H1 (cell line): ENCODE results near the gene KNDC1. TPM values are rescaled to one million over a fixed set of nuclear protein-coding genes. Genes with fewer than 3 reads are reported as not detected.
A peak's percentile ranks its signal among the peaks of the same experiment; 100 is the strongest.

Experiments used
- microRNA counts: library from miRNA; unstranded; fragments of <30 nt; microRNA quantifications from one replicate; lab custom pipeline; 2015
- microRNA-seq, 2 experiments: library from miRNA; unstranded; fragments of <30 nt; microRNA quantifications; one replicate each; pipeline versions ENCODE4 to v1.2.0, GENCODE V29; 2016 to 2020; ENCODE audit warnings: borderline microRNAs expressed in 2 of 2, borderline number of aligned reads in 2 of 2, borderline replicate concordance in 1 of 2
- polyA plus RNA-seq, 7 experiments: library from polyadenylated mRNA; depleted of rRNA in 3 of 7; stranded (reverse) in 5 of 7; unstranded in 2 of 7; fragments of >200 nt in 5 of 7; fragments of 200-250 nt in 2 of 7; gene quantifications; 1 replicate in 5 of 7; 2 replicates in 1 of 7; 4 replicates in 1 of 7; pipeline versions ENCODE4 v1.2.1 to v1.2.3, GENCODE V29; 2011 to 2013; ENCODE audit warnings: missing spikeins in 2 of 7, mixed read lengths in 2 of 7
- total RNA-seq: library from RNA; stranded (reverse); fragmentation: NEBNext Ultra II Directional; extraction: Animal tissue kit (Norgen Biotek cat#: 25700); gene quantifications from 2 replicates; pipeline ENCODE4 v1.2.1, GENCODE V29; 2021

The KNDC1 gene
- total and polyA plus RNA-seq, 2 of the 8 experiments (the other 6 are each of a cell fraction or from before 2014, with no cell fraction given), result 7.5 to 16.7 TPM

MicroRNAs encoded within 50 kb of the gene (microRNA counts, 767-probe panel; counts per million panel counts)
- 879 counts per million, percentile 95 among the panel's probes with 10 or more counts for microRNA hsa-miR-202-3p (lab: Ali Mortazavi, UCI)

Small RNA genes lying within 50 kb of the gene (microRNA-seq; reads per million reads assigned to microRNA genes)
- gene MIR202, result 0 reads per million in 2 experiments

Other genes starting within 250 kb of the KNDC1 start
- 3.1 and 4.8 TPM in 2 replicates for gene CFAP46, start 217.6 kb upstream of the KNDC1 start, total RNA-seq
- gene CFAP46, start 217.6 kb upstream of the KNDC1 start, polyA plus RNA-seq (2011; rRNA removed), result 2.2 and 2.6 TPM in 2 replicates
- 0.08 and 0.17 TPM in 2 replicates for gene ADGRA1, start 72.3 kb upstream of the KNDC1 start, total RNA-seq
- gene ADGRA1, start 72.3 kb upstream of the KNDC1 start, polyA plus RNA-seq (2011; rRNA removed), result 0.21 and 0.24 TPM in 2 replicates
- 21.7 and 21.8 TPM in 2 replicates for gene UTF1, start 70.0 kb downstream of the KNDC1 start, total RNA-seq
- 0.47 and 0.97 TPM in 2 replicates for gene UTF1, start 70.0 kb downstream of the KNDC1 start, polyA plus RNA-seq (2011; rRNA removed)
- 4.7 and 5.6 TPM in 2 replicates for gene VENTX, start 77.6 kb downstream of the KNDC1 start, total RNA-seq
- gene VENTX, start 77.6 kb downstream of the KNDC1 start, polyA plus RNA-seq (2011; rRNA removed), result 5.6 and 7.8 TPM in 2 replicates
- 4.4 and 4.6 TPM in 2 replicates for gene ADAM8, start 116.6 kb downstream of the KNDC1 start, total RNA-seq
- 4.6 and 6.0 TPM in 2 replicates for gene ADAM8, start 116.6 kb downstream of the KNDC1 start, polyA plus RNA-seq (2011; rRNA removed)
- 51.9 and 54.2 TPM in 2 replicates for gene TUBGCP2, start 148.7 kb downstream of the KNDC1 start, total RNA-seq
- gene TUBGCP2, start 148.7 kb downstream of the KNDC1 start, polyA plus RNA-seq (2011; rRNA removed), result 34.9 and 43.9 TPM in 2 replicates
- 64.5 and 71.7 TPM in 2 replicates for gene ZNF511, start 148.7 kb downstream of the KNDC1 start, total RNA-seq
- gene ZNF511, start 148.7 kb downstream of the KNDC1 start, polyA plus RNA-seq (2011; rRNA removed), result 55.4 and 70.5 TPM in 2 replicates
- gene CALY, start 176.7 kb downstream of the KNDC1 start, total RNA-seq, result 1.3 and 1.7 TPM in 2 replicates
- gene CALY, start 176.7 kb downstream of the KNDC1 start, polyA plus RNA-seq (2011; rRNA removed), result 1.5 and 3.2 TPM in 2 replicates
- gene PRAP1, start 187.2 kb downstream of the KNDC1 start, total RNA-seq, result 0.61 TPM in 1 of 2 replicates, not detected in the other
- 1.4 and 1.6 TPM in 2 replicates for gene PRAP1, start 187.2 kb downstream of the KNDC1 start, polyA plus RNA-seq (2011; rRNA removed)
- gene FUOM, start 197.8 kb downstream of the KNDC1 start, total RNA-seq, result 21.1 and 22.0 TPM in 2 replicates
- gene FUOM, start 197.8 kb downstream of the KNDC1 start, polyA plus RNA-seq (2011; rRNA removed), result 30.4 and 41.6 TPM in 2 replicates
- gene ECHS1, start 213.1 kb downstream of the KNDC1 start, total RNA-seq, result 101 and 108 TPM in 2 replicates
- gene ECHS1, start 213.1 kb downstream of the KNDC1 start, polyA plus RNA-seq (2011; rRNA removed), result 41.7 and 52.2 TPM in 2 replicates
- 4.2 and 4.3 TPM in 2 replicates for gene PAOX, start 219.0 kb downstream of the KNDC1 start, total RNA-seq
- 3.7 and 6.5 TPM in 2 replicates for gene PAOX, start 219.0 kb downstream of the KNDC1 start, polyA plus RNA-seq (2011; rRNA removed)
- gene MTG1, start 233.9 kb downstream of the KNDC1 start, total RNA-seq, result 56.6 and 57.8 TPM in 2 replicates
- 81.6 and 97.2 TPM in 2 replicates for gene MTG1, start 233.9 kb downstream of the KNDC1 start, polyA plus RNA-seq (2011; rRNA removed)